Left renal pelvis (tissue), 4 donors: ENCODE results near the gene ATR. TPM values are rescaled to one million over a fixed set of nuclear protein-coding genes. Genes with fewer than 3 reads are reported as not detected.
A peak's percentile ranks its signal among the peaks of the same experiment; 100 is the strongest.
"Not testable (repeated sequence)": the region's sequence is repeated elsewhere in the genome, so short reads cannot be mapped to it uniquely, and the experiment has no call there.

ENCODE experiments used
- DNase-seq, 4 donors: peaks; one replicate each; pipeline ENCODE4 v3.0.0-alpha.2; 2013; ENCODE audit warnings: low read depth in 4 of 4, low spot score in 3 of 4
- polyA plus RNA-seq, 4 donors: library from polyadenylated mRNA; unstranded; fragments of 120-200 nt; gene quantifications; one replicate each; pipeline ENCODE4 v1.2.1, GENCODE V29; 2013; ENCODE audit not compliant: insufficient read length in 4 of 4

Gene ATR
- polyA plus RNA-seq, 4 donors, result 19.4 to 32.7 (median 27.7) TPM

DNA sequence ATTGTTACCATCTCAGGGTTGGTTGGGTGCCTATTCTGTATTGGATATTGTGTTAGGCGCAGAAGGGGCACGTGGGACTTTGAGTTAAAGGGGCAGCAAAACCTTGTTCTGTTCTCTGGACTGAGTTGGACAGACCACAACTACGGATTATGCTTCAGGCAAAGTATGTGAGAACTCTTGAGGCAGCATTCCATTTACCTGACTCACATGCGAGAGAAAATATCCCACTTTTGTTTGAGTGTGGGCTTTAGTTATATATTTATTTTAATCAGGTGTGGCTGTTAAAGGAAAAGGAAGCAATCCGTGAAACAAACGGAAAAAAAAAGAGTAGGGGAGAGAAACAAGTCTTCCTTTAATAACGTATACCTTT is 17.0 kb upstream of the ATR start:
- DNase-seq, result peak in 2 of 4 donors; percentile 21 to 27

DNA sequence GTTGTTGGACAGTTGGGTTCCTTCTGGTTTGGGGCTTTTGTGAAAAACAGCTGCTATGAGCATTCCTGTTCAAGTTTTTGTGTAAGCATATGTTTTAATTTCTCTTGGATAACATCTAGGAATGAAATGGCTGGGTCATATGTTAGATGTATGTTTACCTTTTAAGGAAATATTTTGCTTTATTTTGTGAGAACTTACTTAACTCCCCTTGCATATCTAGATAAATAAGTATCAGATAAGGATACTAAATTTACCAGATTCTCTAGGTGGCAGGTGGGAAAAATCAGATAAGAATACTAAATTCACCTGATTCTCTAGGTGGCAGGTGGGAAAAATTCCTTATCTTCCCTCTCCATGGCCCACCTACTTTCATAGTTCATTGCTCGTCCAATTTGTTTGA is 16.6 kb upstream of the ATR start:
- DNase-seq, result no peak

DNA sequence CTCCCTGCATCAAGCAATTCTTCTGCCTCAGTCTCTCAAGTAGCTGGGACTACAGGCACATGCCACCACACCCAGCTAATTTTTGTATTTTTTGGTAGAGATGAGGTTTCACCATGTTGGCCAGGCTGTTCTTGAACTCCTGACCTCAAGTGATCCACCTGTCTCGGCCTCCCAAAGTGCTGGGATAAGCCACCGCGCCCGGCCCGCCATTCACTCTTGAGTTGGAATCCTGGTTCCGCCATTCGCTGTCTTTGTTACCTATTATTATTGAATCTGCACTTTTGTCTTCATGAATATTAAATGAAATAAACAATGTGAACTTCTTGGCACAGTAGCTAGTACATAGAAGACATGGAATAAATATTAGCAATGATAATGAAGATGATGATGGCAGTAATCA is 13.7 kb upstream of the ATR start:
- DNase-seq, result not testable (repeated sequence)

DNA sequence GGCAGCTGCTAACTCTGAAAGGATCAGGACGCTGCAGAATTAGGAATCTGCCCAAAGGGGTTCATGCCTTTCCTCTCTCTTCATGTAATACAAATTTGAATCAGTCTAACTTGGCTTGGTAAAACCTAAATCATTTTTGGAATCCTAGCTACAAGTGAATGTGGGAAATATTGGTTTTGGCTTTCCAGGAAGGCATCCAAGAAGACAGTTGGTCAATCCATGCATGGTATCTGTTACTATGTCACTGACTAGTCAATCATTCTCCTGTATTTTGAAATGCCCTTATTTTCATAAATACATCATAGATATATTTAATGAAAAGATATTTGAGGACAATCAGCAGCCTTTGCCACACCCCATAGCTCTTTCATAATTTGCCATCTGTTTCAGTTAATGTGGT is 10.2 kb upstream of the ATR start:
- DNase-seq, result no peak

DNA sequence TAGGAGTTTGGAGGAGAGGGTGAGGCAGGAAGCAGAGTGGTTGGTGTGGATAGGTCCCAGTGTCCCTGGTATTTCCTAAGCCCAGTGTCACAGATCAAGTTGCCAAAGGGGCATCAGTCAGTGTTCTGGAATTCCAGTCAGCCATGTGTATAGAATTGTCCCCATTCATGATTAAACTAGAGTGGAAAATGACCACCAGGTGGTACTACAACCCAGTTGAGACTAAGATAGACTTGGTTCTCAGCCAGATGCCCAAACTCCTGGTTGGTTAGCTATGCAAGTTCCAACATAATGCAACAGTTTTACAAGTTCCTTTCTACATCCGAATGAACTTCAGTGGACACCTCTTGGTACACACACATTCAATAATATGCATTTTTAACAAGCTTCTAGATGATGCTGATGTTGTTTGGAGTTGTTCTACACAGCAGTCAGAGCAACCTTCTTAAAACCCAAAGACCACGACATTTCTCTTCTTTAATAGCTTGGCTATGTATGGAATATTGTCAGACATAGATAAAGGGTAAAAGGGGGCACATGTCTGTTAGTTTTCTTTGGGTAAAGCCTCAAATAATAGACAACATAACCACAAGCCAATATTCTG is 8.4 kb upstream of the ATR start:
- peak; percentile 42 to 53 (median 50) for DNase-seq

DNA sequence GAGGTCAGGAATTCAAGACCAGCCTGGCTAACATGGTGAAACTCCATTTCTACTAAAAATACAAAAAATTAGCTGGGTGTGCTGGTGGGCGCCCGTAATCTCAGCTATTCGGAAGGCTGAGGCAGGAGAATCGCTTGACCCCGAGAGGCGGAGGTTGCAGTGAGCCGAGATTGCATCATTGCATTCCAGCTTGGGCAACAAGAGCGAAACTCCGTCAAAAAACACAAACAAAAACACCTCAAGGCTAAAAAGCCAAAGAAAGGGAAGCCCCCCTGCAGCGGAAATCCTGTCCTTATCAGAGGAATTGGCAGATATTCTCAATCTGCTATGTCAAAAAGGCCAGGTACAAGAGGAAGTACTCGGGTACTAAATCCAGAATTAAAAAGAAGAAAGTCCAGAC is 2.5 kb upstream of the ATR start:
- DNase-seq, result not testable (repeated sequence)

DNA sequence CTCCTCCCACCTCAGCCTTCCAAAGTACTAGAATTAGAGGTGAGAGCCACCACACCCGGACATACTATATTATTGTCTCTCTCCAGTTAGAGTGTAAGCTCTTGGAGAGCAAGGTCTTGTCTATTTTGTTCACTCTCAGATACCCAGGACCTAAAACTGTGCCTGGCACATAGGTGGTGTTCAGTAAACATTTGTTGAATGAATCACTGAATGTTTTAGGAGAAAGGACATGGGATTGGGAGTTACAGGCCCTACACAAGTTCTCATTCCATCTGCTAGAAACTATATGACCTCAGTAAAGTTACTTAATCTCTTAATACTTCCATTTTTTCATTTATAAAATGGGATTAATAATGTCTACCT is 1.5 kb upstream of the ATR start:
- no peak for DNase-seq

DNA sequence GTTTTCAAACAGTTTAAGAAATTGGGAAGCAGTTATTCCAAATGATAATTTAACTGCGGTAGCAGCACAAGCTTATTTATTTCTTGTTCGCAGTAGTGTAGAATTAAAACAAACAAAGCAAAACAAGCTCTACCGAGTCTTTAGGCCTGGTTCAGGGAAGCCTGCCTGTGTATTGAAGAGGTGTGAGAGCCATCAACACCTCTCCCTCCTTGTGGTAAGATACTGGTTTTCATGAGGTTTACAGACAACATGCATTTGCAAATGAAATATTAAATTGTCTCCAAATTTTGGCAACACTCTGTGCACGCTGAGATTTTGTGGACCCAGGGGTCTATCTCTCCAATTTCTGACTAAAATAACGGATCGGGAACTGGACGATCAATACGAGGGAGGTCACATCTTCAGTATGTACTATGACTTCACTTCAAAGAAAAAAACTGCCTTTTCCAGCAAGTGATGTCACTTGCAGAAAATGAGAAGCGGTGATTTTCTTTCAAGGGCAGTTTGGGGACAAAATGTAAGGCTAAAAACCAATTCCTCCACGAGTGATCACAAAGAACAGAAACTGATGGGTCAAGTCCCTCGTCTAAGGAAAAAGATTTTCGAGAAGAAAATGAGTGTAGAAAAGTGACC is 721 bp downstream of the ATR start:
- DNase-seq, result peak in 1 of 4 donors; percentile 24

DNA sequence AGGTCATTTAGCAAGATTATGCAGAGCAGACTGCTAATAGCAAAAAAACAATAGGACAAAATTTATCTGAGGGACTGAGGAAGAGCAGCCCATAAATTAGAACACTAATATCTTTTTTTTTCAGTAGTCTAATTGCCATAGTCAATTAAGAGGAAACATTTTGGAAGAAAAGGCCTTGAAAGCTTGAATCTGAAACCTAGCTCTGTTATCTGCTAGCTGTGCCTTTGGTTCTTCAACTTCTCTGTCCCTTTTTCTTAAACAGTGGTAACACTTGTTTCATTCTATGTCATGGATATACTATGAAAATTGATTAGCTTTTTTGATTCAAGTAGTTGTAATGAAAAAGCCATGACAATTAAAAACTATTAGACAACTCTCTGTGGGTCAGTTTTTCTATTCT is 1.7 kb downstream of the ATR start:
- DNase-seq, result no peak

DNA sequence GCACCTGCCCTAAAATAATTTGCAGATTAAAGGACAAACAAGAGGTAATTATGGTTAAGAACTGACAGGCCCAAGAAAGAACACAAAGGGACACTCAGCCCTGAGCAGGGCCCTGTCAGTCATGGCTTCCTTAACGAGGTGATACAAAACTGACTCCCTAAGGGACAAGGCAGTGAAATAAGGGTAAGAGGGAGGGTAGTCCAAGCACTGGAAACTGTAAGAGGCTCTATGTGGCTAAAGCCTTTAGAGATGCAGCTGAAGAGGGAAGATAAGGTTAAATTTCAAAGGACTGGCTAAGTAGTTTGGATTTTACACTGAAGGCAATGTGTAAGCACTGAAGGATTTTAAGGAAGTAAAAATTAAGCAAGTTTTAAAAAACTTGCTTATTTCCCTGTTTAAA is 3.9 kb downstream of the ATR start:
- no peak for DNase-seq

DNA sequence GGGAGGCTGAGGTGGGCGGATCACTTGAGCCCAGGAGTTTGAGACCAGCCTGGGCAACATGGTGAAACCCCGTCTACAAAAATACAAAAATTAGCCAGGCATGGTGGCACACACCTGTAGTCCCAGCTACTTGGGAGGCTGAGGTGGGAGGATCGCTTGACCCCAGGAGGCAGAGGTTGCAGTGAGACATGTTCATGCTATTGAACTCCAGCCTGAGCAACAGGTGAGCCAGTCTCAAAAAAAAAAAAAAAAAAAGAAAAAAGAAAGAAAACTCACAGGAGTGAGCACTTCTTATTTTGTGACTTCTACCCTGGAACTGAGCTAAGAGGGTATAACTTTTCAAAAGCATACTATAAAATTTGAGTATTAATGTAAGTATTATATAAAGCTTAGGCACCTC is 4.3 kb downstream of the ATR start:
- not testable (repeated sequence) for DNase-seq

DNA sequence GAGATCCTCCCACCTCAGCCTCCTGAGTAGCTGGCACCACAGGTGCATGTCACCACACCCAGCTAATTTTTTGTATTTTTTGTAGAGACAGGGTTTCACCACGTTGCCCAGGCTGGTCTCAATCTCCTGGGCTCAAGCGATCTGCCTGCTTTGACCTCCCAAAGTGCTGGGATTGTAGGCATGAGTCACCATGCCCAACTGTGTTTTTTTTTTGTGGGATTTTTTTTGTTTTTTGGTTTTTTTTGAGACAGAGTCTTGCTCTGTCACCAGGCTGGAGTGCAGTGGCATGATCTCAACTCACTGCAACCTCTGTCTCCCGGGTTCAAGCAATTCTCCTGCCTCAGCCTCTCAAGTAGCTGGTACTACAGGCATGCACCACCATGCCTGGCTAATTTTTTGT is 9.1 kb downstream of the ATR start:
- not testable (repeated sequence) for DNase-seq

DNA sequence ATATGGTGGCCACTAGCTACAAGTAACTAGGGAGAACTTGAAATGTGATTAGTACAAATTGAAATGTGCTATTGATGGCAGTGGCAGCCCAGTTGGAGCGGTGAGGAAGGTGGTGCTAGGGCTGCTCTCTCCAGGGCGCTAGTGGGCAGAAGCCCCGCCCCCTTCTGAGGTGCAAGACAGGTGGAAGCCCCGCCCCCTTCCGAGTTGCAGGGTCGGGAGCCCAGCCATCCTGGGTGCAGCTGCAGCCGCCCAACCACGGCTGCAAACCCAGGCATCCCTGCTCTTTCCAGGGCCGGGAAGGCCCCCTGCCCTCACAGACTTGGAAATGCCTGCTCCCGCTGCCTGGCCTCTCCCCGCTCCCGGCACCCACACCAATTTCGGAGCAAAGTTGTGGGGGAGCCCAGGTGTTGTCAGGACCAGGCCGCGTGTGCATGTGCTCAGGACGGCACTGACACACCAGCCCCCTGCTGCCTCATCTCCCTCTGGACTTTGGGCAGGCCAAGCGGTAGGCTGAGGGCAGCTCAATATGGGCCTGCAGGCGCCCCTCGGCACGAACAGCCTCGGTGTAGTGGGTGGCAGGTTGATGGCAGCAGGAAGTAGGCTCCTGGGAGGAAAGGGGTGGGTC is 10.0 kb downstream of the ATR start:
- no peak for DNase-seq

DNA sequence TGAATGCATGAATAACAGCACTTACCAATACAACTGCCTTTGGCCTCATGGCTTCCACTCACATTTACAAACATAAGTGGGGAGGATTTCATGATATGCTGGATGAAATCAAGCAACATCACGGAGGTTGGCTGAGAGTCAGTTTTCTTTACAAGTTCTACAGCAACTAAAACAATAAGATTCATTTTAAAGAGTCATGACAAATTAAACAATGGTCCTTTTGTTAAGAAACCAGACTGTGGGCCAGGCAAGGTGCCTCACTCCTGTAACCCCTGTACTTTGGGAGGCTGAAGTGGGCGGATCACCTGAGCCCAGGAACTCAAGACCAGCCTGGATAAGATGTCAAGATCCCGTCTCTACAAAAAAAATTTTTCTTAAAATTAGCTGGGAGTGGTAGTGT is 12.4 kb downstream of the ATR start:
- no peak for DNase-seq

DNA sequence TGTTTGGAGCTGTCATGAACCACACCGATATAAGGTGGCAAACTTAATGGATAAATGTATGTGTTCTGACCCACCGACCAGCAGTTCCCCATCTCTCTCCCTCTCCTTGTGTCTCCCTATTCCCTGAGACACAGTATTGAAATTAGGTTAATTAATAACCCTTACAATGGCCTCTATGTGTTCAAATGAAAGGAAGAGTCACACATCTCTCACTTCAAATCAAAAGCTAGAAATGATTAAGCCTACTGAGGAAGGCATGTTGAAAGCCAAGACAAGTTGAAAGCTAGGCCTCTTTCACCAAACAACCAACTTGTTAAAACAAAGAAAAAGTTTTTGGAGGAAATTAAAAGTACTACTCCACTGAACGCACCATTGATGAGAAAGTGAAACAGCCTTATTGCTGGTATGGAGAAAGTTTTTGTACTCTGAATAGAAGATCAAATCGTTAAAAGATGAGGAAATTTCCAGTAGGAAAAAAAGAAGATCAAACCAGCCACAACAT is 15.0 kb downstream of the ATR start:
- DNase-seq, result no peak

DNA sequence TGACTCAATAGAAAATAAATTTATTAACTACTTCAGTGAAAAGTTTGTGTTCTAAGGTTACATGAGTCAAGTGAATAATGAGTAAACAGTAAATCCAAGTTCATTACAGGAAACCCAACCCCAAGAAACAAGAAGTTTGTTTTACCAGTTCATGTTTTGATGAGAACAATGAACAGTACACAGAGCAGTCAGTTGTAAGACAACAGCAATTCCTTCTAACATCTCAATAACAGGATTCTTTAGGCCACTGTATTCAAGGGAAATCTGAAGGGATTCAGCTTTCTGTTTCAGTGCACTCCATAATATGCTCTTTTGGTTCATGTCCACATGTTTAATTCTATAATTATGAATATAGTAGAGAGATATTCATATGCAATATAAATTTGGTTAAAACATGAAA is 18.4 kb downstream of the ATR start:
- DNase-seq, result no peak

DNA sequence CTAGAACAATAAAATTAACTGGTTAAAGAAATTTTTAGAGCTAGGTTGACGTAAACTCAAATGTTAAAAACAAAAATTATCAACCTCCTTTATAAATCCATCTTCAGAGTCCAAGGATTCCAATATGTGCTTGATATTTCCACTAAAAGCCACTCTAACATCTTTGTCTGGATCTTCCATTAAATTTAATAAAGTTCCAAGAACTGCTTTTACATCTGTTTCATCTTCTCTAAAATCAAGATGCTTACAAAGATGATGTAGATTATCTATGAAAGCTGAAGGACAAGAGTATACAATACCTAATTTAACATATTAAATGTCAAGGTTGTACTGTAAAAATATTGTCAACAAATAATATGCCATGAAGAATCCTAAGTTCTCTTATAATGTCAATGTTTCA is 24.8 kb downstream of the ATR start:
- no peak for DNase-seq

DNA sequence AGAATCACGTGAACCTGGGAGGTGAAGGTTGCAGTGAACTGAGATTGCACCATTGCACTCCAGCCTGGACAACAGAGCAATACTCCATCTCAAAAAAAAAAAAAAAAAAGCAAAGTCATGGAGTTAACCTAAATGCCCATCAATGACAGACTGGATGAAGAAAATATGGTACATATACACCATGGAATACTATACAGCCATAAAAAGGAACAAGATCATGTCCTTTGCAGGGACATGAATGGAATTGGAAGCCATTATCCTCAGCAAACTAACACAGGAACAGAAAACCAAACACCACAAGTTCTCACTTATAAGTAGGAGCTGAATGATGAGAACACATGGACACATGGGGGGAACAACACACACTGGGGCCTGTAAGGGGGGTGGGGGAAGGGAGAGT is 26.0 kb downstream of the ATR start:
- not testable (repeated sequence) for DNase-seq

DNA sequence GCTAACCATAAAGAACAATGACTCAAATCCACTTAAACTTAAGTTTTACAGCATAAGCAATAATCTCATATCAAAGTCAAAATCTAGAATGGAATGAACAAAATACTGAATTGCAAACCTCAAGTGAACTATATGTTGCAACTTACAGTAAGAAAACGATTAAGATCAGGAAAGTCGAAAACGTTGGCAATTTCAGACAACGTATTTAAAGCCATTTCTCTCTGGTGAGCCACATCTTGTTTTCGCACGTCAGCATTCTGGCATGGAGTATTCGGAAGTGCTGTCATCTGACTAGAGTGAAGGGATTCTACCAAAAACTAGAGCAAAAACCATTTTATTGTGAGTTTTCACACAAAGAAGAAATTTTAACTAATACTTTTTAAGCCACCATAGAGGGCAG is 28.5 kb downstream of the ATR start:
- DNase-seq, result no peak

DNA sequence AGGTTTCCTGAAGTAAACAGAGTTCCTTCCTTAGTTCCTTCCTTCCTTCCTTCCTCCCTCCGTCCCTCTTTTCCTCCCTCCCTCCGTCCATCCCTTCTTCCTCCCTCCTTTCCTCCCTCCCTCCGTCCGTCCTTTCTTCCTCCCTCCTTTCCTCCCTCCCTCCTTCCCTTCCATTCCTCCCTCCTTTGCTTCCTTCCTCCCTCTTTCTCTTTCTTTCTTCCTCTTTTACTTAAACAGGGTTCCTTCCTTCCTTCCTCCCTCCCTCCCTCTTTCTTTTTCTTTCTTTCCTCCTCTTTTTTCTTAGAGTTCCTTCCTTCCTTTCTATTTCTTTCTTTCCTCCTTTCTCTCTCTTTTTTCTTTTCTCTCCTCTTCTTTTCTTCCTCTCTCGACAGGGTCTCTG is 35.2 kb downstream of the ATR start:
- DNase-seq, result no peak

DNA sequence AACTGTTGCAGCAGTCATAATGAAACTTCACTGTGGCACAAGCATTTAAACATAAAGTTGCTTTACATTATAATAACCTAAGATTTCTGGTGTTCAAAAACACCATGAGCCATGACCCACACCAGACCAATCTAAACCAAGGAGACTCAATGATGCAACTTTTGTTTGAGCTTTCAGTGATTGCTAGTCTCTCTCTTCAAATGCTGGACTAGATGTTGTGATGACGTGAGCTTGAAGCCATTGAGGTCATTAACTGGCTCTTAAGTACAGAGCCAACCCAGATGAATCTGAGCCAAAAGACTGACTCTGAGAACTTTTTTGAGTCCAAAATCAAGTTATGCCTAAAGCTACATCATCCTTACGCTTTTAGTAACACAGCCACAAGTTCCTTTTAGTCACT is 36.5 kb downstream of the ATR start:
- DNase-seq, result no peak

DNA sequence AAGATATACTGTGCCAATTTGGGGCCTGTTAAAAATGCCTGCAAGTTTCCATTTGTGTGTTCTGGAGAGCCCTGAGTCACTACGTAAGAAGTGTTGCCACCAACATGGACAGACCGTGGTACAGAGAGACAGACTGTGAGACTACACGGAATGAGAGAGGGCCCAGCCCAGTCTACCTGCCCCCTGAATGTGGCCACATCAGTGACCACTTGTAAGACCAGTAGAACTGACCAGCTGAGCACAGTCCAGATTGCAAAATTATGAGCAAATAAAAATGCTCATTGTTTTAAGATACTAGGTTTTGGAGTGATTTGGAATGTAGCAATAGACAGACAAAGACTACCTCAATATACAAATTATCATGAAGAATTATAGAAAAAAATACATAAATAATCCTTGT is 42.0 kb downstream of the ATR start:
- DNase-seq, result no peak
